GM19043 (cell line): ENCODE data around the gene ATP1A4.
"Not testable (repeated sequence)": the region's sequence is repeated elsewhere in the genome, so short reads cannot be mapped to it uniquely, and the experiment has no call there.

Source experiments
- ATAC-seq: cut with Tn5 transposase; IDR thresholded peaks from one replicate; pipeline ENCODE4 v1.9.1; 2021; ENCODE audit warnings: low read depth; ENCODE audit not compliant: unreplicated experiment

Gene ATP1A4

DNA sequence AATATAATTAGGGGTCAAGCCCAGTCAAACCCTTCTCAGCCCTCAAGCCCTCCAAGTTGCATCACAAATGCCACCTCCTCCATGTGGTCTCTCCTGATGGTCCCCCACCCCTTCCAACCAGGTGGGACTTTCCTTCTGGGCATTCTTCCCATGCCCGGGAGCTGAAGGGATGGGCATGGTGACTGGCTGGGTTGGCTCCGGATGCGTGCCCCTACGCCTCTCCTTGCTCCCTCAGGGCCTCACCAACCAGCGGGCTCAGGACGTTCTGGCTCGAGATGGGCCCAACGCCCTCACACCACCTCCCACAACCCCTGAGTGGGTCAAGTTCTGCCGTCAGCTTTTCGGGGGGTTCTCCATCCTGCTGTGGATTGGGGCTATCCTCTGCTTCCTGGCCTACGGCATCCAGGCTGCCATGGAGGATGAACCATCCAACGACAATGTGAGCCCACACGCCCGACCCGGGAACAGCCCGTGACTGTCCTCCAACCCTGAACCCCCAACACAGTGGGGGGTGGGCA is 28.4 kb upstream of the ATP1A4 start:
- no peak for ATAC-seq

DNA sequence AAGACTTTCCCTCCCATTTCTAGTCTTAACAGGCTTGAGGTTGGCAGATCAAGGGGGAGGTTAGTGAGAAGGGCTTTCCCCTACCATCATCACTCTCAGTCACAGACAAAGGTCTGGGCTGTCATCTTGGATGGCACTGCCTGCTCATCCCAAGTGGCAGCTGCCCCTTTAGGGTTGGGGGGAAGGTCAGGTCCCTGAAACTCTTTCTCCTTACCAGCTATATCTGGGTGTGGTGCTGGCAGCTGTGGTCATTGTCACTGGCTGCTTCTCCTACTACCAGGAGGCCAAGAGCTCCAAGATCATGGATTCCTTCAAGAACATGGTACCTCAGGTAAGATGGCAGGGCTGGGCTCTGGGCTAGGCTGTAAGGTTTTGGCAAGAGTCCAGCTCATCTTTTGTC is 27.7 kb upstream of the ATP1A4 start:
- no peak for ATAC-seq

DNA sequence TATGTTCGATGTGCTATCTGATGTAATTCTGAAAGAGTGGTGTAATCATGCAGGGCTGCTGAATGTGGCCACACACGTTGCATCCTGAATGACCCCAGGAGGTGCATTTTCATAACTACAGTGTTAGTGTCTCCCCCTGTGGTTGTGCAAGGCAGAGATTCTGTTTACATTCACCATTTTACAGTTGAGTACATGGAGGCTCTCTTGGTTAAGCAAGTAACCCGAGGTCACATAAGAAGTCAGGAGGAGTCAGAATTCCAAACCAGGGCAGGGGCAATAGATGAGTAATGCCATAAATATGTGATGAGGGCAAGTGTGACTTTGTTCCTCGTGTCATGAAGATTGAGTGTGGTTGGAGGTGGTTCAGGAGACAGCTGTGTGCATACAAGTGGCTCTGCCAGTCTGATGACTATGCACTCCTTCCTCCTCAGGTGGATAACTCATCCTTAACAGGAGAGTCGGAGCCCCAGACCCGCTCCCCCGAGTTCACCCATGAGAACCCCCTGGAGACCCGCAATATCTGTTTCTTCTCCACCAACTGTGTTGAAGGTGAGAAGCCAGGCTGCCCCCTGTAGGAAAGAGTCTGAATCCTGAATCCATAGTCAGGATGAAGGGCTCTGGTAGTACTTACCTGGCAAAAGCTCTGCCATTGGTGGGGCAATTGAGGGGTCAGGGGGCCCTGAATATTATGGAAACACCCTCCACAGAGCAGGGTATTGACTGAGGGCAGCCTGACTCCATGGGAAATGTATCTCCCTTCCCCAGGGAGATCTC is 26.5 kb upstream of the ATP1A4 start:
- ATAC-seq: no peak

DNA sequence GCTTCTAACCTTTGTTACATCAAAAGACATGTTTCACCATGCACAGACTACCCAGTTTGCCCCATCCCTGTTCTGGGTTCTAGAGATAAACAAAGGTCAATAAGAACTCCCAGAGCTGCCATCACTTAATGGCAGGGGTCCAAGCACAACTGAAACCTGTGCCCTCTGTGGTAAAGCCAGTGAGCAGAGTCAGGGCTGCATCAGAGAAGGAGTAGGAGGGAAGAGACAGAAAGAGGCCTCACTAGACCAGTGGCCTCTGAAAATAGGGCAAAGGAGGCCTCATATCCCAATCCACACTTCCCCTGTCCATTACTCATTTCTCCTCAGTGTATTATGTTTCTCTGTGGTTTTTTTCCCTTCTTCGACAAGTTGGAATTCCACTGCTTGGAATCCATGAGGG is 25.7 kb upstream of the ATP1A4 start:
- no peak for ATAC-seq

DNA sequence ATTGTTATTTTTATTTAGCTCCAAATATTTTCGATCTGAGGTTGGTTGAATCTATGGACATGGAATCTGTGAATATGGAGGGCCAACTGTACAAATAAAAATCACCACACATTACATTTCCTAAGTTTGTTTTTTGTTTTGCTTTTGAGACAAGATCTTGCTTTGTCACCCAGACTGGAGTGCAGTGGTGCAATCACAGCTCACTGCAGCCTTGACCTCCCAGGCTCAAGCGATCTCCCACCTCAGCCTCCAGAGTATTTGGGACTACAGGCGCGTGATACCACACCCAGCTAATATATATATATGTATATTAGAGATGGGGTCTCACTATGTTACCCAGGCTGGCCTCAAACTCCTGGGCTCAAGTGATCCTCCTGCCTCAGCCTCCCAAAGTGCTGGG is 25.1 kb upstream of the ATP1A4 start:
- not testable (repeated sequence) for ATAC-seq

DNA sequence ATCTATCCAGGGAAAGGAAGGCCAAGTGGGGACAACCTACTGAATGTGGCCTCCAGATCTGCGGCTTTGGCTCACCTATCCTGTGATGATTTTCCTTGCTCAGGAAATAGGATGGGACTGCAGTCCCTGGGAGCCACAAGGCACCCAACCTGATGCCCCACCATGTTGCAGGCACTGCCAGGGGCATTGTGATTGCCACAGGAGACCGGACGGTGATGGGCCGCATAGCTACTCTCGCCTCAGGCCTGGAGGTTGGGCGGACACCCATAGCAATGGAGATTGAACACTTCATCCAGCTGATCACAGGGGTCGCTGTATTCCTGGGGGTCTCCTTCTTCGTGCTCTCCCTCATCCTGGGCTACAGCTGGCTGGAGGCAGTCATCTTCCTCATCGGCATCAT is 24.0 kb upstream of the ATP1A4 start:
- no peak for ATAC-seq

DNA sequence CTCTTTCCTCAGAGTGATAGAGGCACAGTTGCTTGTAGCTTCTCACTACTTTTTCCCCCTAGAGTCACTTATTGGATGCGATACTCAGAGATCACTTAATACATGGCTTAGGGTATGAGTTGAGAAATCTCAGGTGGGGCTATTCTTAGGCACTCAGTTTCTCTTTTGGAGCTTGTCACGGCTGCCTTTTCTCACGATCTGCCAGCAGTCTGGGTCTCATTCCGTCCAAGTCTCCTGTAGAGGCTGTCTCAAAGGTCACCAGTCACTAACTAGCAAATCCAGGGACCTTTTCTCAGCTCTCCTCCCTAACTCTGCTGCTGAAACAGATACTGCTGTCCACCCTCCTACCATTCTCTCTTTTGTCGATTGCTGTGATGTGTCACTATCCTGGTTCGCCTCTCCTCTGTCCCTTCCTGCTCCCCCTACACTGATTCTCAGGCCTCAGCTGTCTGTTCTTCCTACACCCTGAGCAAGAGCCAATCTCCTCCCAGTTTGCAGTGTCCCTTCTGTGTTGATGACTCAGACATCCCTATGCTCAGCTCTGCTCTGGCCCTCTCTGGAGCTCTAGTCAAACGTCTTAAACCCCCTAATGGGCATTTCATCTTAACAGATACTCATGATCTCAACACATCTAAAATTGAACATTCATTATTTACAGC is 23.4 kb upstream of the ATP1A4 start:
- ATAC-seq: no peak

DNA sequence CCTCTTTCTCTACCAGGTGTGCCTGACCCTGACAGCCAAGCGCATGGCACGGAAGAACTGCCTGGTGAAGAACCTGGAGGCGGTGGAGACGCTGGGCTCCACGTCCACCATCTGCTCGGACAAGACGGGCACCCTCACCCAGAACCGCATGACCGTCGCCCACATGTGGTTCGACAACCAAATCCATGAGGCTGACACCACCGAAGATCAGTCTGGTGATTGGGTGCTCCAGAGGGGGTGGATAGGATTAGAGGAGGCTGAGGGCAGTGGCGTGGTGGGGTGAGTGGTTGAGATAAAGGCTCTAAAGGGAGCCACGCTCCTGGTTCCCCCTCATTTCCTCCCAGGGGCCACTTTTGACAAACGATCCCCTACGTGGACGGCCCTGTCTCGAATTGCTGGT is 22.8 kb upstream of the ATP1A4 start:
- no peak for ATAC-seq

DNA sequence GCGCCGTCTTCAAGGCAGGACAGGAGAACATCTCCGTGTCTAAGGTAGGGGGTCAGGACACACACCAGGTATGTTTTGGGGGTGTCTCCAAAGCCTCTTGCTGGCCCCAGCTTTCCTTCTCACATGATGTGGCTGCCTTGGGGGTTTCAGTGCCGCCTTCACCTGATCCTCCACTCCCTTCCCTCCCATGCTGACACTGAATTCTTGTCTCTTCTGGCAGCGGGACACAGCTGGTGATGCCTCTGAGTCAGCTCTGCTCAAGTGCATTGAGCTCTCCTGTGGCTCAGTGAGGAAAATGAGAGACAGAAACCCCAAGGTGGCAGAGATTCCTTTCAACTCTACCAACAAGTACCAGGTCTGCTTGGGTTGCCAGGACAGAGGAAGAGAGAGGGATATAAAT is 22.4 kb upstream of the ATP1A4 start:
- no peak for ATAC-seq

DNA sequence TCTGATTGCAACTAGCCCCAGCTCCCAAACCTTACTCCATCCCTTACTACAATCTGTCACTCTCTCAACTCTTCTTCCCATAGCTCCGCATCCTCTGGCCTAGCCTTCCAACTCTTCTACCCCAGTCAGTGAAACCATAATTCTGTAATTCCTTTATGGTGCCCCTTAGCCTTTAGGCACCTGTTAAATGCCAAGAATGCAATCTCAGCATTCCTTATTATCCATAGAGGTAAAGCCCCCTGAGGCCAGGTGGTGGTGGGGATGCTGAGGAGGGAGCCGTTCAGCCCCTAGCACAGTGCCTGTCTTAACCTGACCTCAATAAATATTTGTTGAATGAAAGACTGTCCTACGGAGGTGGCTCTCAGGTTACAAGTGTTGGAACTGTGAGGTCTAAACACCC is 21.8 kb upstream of the ATP1A4 start:
- ATAC-seq: no peak

DNA sequence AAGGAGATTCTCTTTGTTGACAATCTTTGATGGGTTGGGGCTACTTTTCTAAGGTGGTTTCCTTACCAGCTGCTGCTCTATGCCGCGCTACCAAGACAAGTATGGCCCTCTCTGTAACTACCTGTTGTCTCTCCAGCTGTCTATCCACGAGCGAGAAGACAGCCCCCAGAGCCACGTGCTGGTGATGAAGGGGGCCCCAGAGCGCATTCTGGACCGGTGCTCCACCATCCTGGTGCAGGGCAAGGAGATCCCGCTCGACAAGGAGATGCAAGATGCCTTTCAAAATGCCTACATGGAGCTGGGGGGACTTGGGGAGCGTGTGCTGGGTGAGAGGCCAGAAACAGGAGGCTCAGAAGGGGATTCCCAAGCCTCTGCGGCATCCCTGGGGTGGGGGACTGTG is 21.4 kb upstream of the ATP1A4 start:
- ATAC-seq: no peak

DNA sequence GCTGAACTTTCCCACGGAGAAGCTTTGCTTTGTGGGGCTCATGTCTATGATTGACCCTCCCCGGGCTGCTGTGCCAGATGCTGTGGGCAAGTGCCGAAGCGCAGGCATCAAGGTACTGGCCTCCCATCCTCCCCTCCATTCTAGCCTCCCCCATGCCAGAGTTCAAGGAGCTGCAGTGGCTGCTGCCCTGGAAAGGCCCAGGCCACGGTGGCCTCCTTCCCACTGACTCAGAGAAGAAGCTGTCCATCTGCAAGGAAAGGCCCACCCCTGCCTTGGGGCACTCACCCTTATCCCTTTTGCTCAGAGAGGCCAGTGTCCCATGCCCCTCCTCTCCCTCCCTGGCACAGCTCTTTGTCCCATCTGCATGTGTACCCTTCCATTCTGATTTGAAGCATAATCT is 20.9 kb upstream of the ATP1A4 start:
- no peak for ATAC-seq

DNA sequence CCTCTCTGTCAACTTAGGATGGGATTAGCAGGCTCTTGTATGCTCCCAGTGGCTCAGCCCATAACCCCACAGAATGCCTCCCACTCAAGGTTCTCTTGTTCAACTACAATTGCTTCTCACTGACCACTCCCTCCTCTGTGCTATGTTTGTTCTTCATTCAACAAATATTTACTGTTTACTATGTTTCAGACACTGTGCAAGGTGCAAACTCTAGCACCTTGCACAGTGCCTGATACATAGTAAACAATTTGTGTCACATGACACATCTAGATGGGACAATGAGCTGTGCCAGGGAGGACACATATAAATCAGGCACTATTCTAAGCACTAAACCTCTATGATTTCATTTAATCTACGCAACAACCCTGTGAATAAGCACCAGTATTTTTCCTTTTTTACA is 20.5 kb upstream of the ATP1A4 start:
- no peak for ATAC-seq

DNA sequence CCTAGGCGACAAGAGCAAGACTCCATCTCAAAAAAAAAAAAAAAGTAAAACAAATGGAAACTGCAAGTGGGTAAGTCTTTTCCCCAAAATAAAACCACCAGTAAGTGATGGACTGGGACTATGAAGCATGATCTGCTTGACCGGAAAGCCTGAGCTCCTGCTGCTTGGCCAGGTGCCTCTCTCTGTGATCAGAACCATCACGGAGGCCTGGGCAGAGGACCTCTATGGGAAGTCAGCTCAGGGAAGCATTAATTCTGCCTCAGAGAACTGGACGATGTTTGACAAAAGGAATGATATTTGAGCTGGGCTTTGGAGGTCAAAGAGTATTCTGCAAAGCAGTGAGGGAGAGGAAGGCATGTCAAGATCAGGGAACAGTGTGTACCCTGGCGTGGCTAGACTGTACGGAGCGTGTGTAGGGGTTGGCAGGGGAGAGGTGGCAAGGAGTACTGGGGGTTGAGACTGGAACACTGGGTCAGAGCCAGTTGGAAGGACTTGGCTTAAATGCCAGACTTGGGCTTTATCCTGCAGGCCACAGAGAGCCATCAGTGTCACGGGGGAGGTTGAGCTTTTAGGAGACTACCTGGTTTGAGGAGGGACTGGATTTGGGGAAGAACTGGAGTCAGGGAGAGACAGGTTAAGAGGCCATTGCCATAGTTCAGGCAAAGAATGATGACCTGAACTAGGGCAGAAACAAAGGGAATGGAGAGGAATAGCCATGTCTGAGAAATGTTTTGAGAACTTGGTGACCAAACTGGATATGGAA is 19.4 kb upstream of the ATP1A4 start:
- ATAC-seq: no peak

DNA sequence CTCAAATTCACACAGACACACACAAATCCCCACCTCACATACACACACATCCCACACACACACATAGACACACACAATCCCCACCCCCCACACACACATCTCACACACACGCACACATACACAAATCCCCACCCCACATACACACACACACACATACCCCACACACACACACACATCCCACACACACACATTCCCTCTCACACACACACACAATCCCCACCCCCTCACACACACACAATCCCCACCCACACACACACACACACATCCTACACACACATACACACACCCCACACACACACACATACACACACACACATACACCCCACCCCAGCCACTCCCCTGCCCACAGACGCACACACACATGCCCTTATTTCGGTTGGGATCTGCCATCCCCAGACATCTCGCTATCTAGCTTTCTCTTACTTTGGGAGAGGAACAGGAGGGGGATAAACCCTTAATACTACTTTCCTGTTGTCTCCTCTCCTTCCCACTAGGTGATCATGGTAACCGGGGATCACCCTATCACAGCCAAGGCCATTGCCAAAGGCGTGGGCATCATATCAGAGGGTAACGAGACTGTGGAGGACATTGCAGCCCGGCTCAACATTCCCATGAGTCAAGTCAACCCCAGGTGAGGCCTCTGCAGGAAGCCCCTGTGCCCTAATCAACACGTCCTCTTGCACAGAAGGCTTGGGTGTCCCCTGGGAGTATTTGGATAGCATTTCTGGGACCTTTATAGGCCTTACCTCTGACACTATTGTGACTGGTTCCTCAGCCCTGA is 17.2 kb upstream of the ATP1A4 start:
- ATAC-seq: no peak

DNA sequence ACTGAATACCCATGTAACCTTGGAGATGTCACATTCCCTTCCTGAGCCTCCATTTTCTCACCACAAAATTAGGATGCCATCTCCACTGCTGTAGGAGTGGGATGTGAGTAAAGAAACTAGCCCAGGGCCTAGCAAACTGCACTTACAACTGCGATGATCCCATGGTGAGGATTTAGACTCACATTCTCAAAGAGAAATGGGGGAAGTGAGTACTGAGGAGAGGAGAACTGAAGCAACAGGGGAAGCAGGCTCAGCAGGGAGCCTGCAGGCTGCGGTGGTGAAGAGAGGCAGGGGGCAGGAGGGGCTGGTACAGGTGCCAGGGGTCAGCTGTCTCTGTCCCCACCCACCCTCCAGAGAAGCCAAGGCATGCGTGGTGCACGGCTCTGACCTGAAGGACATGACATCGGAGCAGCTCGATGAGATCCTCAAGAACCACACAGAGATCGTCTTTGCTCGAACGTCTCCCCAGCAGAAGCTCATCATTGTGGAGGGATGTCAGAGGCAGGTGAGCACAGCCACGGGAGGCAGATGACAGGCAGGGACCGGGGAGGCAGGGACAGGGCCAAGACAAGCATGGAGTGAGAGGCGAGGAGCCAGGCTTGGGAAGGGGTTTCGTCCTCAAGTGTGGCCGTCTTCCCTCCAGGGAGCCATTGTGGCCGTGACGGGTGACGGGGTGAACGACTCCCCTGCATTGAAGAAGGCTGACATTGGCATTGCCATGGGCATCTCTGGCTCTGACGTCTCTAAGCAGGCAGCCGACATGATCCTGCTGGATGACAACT is 16.4 kb upstream of the ATP1A4 start:
- no peak for ATAC-seq

DNA sequence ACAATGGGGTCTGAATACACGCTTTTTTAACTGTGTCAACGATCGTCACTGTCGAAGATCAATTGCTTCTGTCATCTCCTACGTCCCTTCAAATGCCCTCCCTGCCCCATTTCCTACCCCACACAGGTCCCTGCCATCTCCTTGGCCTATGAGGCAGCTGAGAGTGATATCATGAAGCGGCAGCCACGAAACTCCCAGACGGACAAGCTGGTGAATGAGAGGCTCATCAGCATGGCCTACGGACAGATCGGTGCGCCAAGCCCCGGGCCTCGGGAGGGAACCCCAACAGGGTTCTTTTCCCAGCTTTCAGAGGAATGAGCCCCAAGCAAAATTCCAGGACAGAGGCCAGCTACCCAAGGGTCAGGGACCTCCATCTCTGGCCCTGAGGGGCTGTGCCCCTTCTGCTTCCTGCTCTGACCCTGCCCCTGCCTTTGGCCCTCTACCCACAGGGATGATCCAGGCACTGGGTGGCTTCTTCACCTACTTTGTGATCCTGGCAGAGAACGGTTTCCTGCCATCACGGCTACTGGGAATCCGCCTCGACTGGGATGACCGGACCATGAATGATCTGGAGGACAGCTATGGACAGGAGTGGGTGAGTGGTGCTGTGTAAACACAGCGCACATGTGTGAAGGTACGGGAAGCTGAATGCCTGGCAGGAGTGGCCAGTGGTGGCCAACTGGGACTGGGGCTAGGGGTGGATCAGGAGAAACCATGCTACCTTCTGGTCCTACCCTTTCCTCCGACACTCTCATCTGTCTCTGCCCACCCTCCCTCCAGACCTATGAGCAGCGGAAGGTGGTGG is 15.1 kb upstream of the ATP1A4 start:
- no peak for ATAC-seq

DNA sequence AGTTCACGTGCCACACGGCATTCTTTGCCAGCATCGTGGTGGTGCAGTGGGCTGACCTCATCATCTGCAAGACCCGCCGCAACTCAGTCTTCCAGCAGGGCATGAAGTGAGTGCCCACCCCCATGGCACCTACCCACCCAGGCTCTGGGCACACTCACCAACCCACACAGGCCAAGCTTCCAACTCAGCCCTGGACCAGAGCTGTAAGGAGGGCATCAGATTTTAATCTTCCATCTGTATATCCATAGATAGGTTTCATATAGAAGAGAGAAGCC is 14.5 kb upstream of the ATP1A4 start:
- ATAC-seq: no peak

DNA sequence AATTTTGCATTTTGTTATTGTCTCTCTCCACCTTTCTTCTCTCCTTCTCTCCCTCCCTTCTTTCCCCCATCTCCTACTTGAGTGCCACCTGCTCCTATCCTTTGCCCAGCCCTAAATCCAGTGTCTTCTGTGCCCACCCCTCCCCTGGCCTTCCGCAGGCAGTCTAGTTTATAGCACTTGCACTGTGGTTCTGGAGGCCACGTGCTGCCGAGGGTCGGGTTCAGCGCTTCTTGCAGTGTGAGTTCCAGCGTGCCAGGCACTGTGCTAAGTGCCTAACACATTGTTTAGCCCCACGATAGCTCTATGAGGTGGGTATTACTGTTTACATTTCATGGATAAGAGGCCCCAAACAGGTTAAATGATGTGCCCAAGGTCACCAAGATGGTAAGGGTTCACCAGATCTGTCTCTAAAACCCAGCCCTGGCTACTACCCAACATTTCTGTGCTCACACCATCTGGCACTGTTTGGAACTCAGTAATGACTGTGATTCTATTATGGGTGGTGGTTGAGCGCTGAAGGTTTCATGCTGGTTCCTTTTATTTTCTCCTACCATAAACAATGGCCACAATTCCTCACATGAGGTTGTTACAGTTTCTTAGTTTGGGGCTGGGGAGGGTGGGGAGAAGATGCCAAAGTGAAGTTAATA is 14.1 kb upstream of the ATP1A4 start:
- no peak for ATAC-seq
